A549 (cell line): ENCODE measurements around the gene LAMP1. TPM values are rescaled to one million over a fixed set of nuclear protein-coding genes. Genes with fewer than 3 reads are reported as not detected.

ENCODE experiments used
- ATAC-seq, 2 experiments: fragments of 200-7000 bp in 1 of 2; fragments of >200 bp in 1 of 2; cut with Nextera tagmentation in 1 of 2; cut with Tn5 transposase in 1 of 2; 3 replicates each; pipeline versions ENCODE4 v1.8.0 to v1.9.1; 2018 to 2020; ENCODE audit warnings: mild to moderate bottlenecking in 1 of 2, moderate library complexity in 1 of 2
- CTCF ChIA-PET: fragments of 300-600 bp; sonication (Branson Sonifier 250); formaldehyde crosslinking; extraction: SDS; loops from one replicate; lab custom pipeline; 2021; ENCODE audit warnings: antibody characterized with exemption, inconsistent platforms; lab: Yijun Ruan, JAX
- POLR2A ChIA-PET: fragments of 350-600 bp; formaldehyde crosslinking; extraction: SDS; loops from one replicate; lab custom pipeline; 2021; ENCODE audit warnings: antibody characterized with exemption, inconsistent platforms; lab: Yijun Ruan, JAX
- DNase-seq, 2 experiments: peaks; one replicate each; pipeline versions ENCODE4 v3.0.0 to v3.0.0-alpha.2; 2011 to 2016; ENCODE audit warnings: low read depth in 1 of 2, low spot score in 1 of 2
- FAIRE-seq: peaks from 2 replicates; lab custom pipeline; 2011; peaks lifted over from hg19 to GRCh38; lab: Jason Lieb, UNC
- H3K27ac ChIP-seq, 2 experiments: fragments of >200 bp; sonication (Bioruptor Twin); formaldehyde crosslinking; 3 replicates each; pipeline ENCODE4 v1.5.1; 2016 to 2017
- H3K4me1 ChIP-seq: fragments of >200 bp; sonication (Bioruptor Twin); formaldehyde crosslinking; 3 replicates; pipeline ENCODE4 v1.6.1; 2016
- H3K4me2 ChIP-seq: fragments of >200 bp; sonication (Bioruptor Twin); formaldehyde crosslinking; 3 replicates; pipeline ENCODE4 v1.6.1; 2016
- H3K4me3 ChIP-seq: fragments of >200 bp; sonication (Bioruptor Twin); formaldehyde crosslinking; 3 replicates; pipeline ENCODE4 v1.5.1; 2016
- H3K9me3 ChIP-seq: fragments of >200 bp; sonication (Bioruptor Twin); formaldehyde crosslinking; 3 replicates; pipeline ENCODE4 v1.6.1; 2016
- ATOH8 ChIP-seq: fragments of 250-450 bp; sonication (Bioruptor Pico); IDR thresholded peaks from 2 replicates; pipeline ENCODE4 v1.5.0; 2020; ENCODE audit warnings: low read depth, mild to moderate bottlenecking, moderate library complexity
- CBX8 ChIP-seq: fragments of 200-600 bp; sonication (generic); IDR thresholded peaks from 2 replicates; pipeline ENCODE4 v1.6.1; 2016
- CHD2 ChIP-seq: fragments of 150-350 bp; IDR thresholded peaks from 2 replicates; pipeline ENCODE4 v1.6.1; 2014; ENCODE audit warnings: low read length; ENCODE audit not compliant: partially characterized antibody
- EHMT2 ChIP-seq: fragments of 200-600 bp; sonication (generic); IDR thresholded peaks from 2 replicates; pipeline ENCODE4 v1.6.1; 2016; ENCODE audit warnings: antibody characterized with exemption, low read depth, mild to moderate bottlenecking, moderate library complexity
- ESRRA ChIP-seq: fragments of 150-350 bp; IDR thresholded peaks from 2 replicates; pipeline ENCODE4 v1.6.1; 2014; ENCODE audit warnings: mild to moderate bottlenecking, low read length, borderline replicate concordance
- HES2 ChIP-seq: fragments of >200 bp; sonication (Bioruptor Twin); formaldehyde crosslinking; IDR thresholded peaks from 2 replicates; pipeline ENCODE4 v1.6.1; 2016
- HOXB13 ChIP-seq: fragments of 250-450 bp; sonication (Bioruptor Pico); IDR thresholded peaks from 2 replicates; pipeline ENCODE4 v1.5.0; 2020; ENCODE audit warnings: low read depth, mild to moderate bottlenecking, moderate library complexity
- HOXB5 ChIP-seq: fragments of 250-450 bp; sonication (Bioruptor Pico); IDR thresholded peaks from 2 replicates; pipeline ENCODE4 v1.5.0; 2020; ENCODE audit warnings: mild to moderate bottlenecking, moderate library complexity
- NPAS2 ChIP-seq: fragments of 250-450 bp; sonication (Bioruptor Pico); IDR thresholded peaks from 2 replicates; pipeline ENCODE4 v1.8.0; 2022; ENCODE audit warnings: mild to moderate bottlenecking, moderate library complexity, borderline replicate concordance
- PBX3 ChIP-seq: IDR thresholded peaks from 2 replicates; pipeline ENCODE4 v1.6.1; 2012
- PHF8 ChIP-seq: fragments of 200-600 bp; sonication (generic); IDR thresholded peaks from 2 replicates; pipeline ENCODE4 v1.6.1; 2016; ENCODE audit warnings: low read depth, mild to moderate bottlenecking, antibody characterized with exemption, moderate library complexity, borderline replicate concordance
- POLR2A ChIP-seq: IDR thresholded peaks from 2 replicates; pipeline ENCODE4 v1.6.1; 2012; ENCODE audit warnings: mild to moderate bottlenecking, low read length
- POLR2AphosphoS2 ChIP-seq: conservative IDR thresholded peaks from 2 replicates; pipeline ENCODE4 v1.6.1; 2012; ENCODE audit warnings: low read length, improper control_type of control experiment, inconsistent platforms
- RCOR1 ChIP-seq: fragments of 150-350 bp; IDR thresholded peaks from 2 replicates; pipeline ENCODE4 v1.6.1; 2014; ENCODE audit warnings: antibody characterized with exemption, low read length, low read depth
- REST ChIP-seq: fragments of 200-600 bp; sonication (generic); IDR thresholded peaks from 2 replicates; pipeline ENCODE4 v1.6.1; 2016; ENCODE audit warnings: antibody characterized with exemption, mild to moderate bottlenecking, moderate library complexity
- SREBF2 ChIP-seq: fragments of 450-650 bp; IDR thresholded peaks from 2 replicates; pipeline ENCODE4 v1.6.1; 2014; ENCODE audit warnings: mild to moderate bottlenecking, moderate library complexity
- TFCP2L1 ChIP-seq: fragments of 250-450 bp; sonication (Bioruptor Pico); IDR thresholded peaks from 2 replicates; pipeline ENCODE4 v1.5.0; 2021; ENCODE audit warnings: mild to moderate bottlenecking
- ZFP36 ChIP-seq: fragments of 450-650 bp; IDR thresholded peaks from 2 replicates; pipeline ENCODE4 v1.6.1; 2014; ENCODE audit warnings: borderline replicate concordance; ENCODE audit not compliant: partially characterized antibody
- ZNF302 ChIP-seq: fragments of 250-450 bp; sonication (Bioruptor Pico); IDR thresholded peaks from 2 replicates; pipeline ENCODE4 v1.9.0; 2021; ENCODE audit warnings: inconsistent platforms, mild to moderate bottlenecking, moderate library complexity
- WGBS: methylation state at CpG from one replicate; pipeline ENCODE4 v1.1.6; 2017; ENCODE audit errors: missing lambda C conversion rate; 5-methylcytosine and 5-hydroxymethylcytosine counted together
- polyA plus RNA-seq, 4 experiments: library from polyadenylated mRNA; depleted of rRNA in 3 of 4; stranded (reverse); fragments of >200 nt; fragmentation: RNase III in 1 of 4; extraction: RNeasy Plus Mini Kit Qiagen cat#74134 plus additional on column Dnase treatment in 1 of 4; gene quantifications; 2 replicates in 3 of 4; 3 replicates in 1 of 4; pipeline ENCODE4 v1.2.3, GENCODE V29; 2011 to 2017
- TF ChIP-seq, protein P1 (sequence below): fragments of 450-650 bp; IDR thresholded peaks from 2 replicates; pipeline ENCODE4 v1.6.1; 2014; ENCODE audit warnings: antibody characterized with exemption
- TF ChIP-seq, protein P2 (sequence below): fragments of >200 bp; sonication (Bioruptor Twin); formaldehyde crosslinking; IDR thresholded peaks from 3 replicates; pipeline ENCODE4 v1.6.1; 2016
- TF ChIP-seq, protein P3 (sequence below): fragments of 250-450 bp; sonication (Bioruptor Pico); IDR thresholded peaks from 2 replicates; pipeline ENCODE4 v1.5.0; 2021; ENCODE audit warnings: mild to moderate bottlenecking, moderate library complexity, borderline replicate concordance

The LAMP1 gene
- polyA plus RNA-seq, 2 of the 4 experiments (the other 2 are of a cell fraction): 58.7 to 114 TPM

GRCh38 chr13:113365971-113366588 lies 69.0 kb downstream of the LAMP1 start:
- H3K4me3 ChIP-seq: no peak overlapping the region
- POLR2A ChIA-PET: interaction anchor here (0.7 kb wide), 1 partner anchor 11 kb away, joined by 3 read pairs; no protein-coding TSS in a partner anchor
- WGBS: 73% methylated on average over 6 of the region's 9 CpGs
- no peaks in the 10 kb centered on the region for H3K4me1 ChIP-seq
- H3K9me3 ChIP-seq: no peaks in the 10 kb centered on the region
- H3K4me2 ChIP-seq: no peak overlapping the region
- CTCF ChIA-PET: no interaction called here
- TF ChIP-seq PHF8 (no peak), HES2 (no peak), HOXB13 (CRISPR knock-in tag) (no peak), REST (no peak), ESRRA (no peak), ATOH8 (CRISPR knock-in tag) (no peak), SREBF2 (no peak), HOXB5 (CRISPR knock-in tag) (no peak), POLR2AphosphoS2 (no peak), CBX8 (no peak), PBX3 (no peak), TFCP2L1 (CRISPR knock-in tag) (no peak), CHD2 (no peak), EHMT2 (no peak), NPAS2 (CRISPR knock-in tag) (no peak), ZNF302 (CRISPR knock-in tag) (no peak), RCOR1 (no peak)
- TF ChIP-seq, protein P1, sequence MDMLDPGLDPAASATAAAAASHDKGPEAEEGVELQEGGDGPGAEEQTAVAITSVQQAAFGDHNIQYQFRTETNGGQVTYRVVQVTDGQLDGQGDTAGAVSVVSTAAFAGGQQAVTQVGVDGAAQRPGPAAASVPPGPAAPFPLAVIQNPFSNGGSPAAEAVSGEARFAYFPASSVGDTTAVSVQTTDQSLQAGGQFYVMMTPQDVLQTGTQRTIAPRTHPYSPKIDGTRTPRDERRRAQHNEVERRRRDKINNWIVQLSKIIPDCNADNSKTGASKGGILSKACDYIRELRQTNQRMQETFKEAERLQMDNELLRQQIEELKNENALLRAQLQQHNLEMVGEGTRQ: no peak
- no peak; a peak in 1 of 6 replicates for ATAC-seq
- no peak for DNase-seq
- no peak for FAIRE-seq
- H3K27ac ChIP-seq: no peak overlapping the region

- H3K4me2 ChIP-seq: no peak overlapping the region
- H3K27ac ChIP-seq: no peak overlapping the region
- no peak for FAIRE-seq
- DNase-seq: no peak
- 77% methylated on average over 13 of the region's 15 CpGs for WGBS
- H3K4me3 ChIP-seq: no peak overlapping the region
- H3K4me1 ChIP-seq: no peaks in the 10 kb centered on the region
- ChIA-PET CTCF (no interaction called here), POLR2A (no interaction called here)
- H3K9me3 ChIP-seq: no peaks in the 10 kb centered on the region
- no peak for ATAC-seq
- TF ChIP-seq, protein P2, sequence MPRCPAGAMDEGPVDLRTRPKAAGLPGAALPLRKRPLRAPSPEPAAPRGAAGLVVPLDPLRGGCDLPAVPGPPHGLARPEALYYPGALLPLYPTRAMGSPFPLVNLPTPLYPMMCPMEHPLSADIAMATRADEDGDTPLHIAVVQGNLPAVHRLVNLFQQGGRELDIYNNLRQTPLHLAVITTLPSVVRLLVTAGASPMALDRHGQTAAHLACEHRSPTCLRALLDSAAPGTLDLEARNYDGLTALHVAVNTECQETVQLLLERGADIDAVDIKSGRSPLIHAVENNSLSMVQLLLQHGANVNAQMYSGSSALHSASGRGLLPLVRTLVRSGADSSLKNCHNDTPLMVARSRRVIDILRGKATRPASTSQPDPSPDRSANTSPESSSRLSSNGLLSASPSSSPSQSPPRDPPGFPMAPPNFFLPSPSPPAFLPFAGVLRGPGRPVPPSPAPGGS: no peak
- no peak for TF ChIP-seq REST
- no peak for TF ChIP-seq ZFP36
- no peak for TF ChIP-seq POLR2A
- TF ChIP-seq, protein P3, sequence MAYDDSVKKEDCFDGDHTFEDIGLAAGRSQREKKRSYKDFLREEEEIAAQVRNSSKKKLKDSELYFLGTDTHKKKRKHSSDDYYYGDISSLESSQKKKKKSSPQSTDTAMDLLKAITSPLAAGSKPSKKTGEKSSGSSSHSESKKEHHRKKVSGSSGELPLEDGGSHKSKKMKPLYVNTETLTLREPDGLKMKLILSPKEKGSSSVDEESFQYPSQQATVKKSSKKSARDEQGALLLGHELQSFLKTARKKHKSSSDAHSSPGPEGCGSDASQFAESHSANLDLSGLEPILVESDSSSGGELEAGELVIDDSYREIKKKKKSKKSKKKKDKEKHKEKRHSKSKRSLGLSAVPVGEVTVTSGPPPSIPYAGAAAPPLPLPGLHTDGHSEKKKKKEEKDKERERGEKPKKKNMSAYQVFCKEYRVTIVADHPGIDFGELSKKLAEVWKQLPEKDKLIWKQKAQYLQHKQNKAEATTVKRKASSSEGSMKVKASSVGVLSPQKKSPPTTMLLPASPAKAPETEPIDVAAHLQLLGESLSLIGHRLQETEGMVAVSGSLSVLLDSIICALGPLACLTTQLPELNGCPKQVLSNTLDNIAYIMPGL (CRISPR knock-in tag): no peak
These were observed 70.1 kb downstream of the LAMP1 start for GRCh38 chr13:113367020-113367560.
